ACC112 (cell line): ENCODE results near the gene HOXD8.

Source experiments
- H2AFZ ChIP-seq: fragments of 200-600 bp; sonication (generic); one replicate; pipeline ENCODE4 v1.6.0; 2017; ENCODE audit warnings: antibody characterized with exemption, low read length; ENCODE audit not compliant: unreplicated experiment
- H3K27ac ChIP-seq: fragments of 200-600 bp; sonication (generic); 2 replicates; pipeline ENCODE4 v1.5.1; 2014; ENCODE audit warnings: low read depth, mild to moderate bottlenecking, antibody characterized with exemption, low read length, moderate library complexity
- H3K27me3 ChIP-seq: fragments of 200-600 bp; sonication (generic); 2 replicates; pipeline ENCODE4 v1.6.1; 2014; ENCODE audit warnings: mild to moderate bottlenecking, antibody characterized with exemption, low read length, moderate library complexity, mixed read lengths; ENCODE audit not compliant: insufficient read depth
- H3K36me3 ChIP-seq: fragments of 200-600 bp; sonication (generic); 2 replicates; pipeline ENCODE4 v1.6.1; 2016; ENCODE audit warnings: mild to moderate bottlenecking, antibody characterized with exemption, low read length, moderate library complexity, mixed read lengths; ENCODE audit not compliant: insufficient read depth
- H3K4me1 ChIP-seq: fragments of 200-600 bp; sonication (generic); one replicate; pipeline ENCODE4 v1.6.1; 2016; ENCODE audit warnings: low read length, mixed read lengths; ENCODE audit not compliant: insufficient read depth, unreplicated experiment, control insufficient read depth
- H3K4me3 ChIP-seq: fragments of 200-600 bp; sonication (generic); 2 replicates; pipeline ENCODE4 v1.5.1; 2014; ENCODE audit warnings: mild to moderate bottlenecking, low read depth, low read length
- H3K79me2 ChIP-seq: fragments of 200-600 bp; sonication (generic); one replicate; pipeline ENCODE4 v1.6.0; 2016; ENCODE audit warnings: low read length; ENCODE audit not compliant: control insufficient read depth, unreplicated experiment, insufficient read depth

Gene HOXD8

GRCh38 chr2:176128982-176129796 is at the start of gene HOXD8:
Gene HOXD8 (plus strand): TSS chr2:176129705. CDS start chr2:176130367, 662 bp downstream.
- Histone ChIP-seq H3K27me3 (no peaks in the 10 kb centered on the region), H3K4me1 (peaks cover 15% of the 10 kb centered on the region), H3K4me3 (peak within 1 kb of the TSS; percentile 79), H2AFZ (peak within 1 kb of the TSS; percentile 89), H3K79me2 (peaks cover 18% of the 10 kb centered on the region), H3K27ac (peak within 1 kb of the TSS; percentile 74), H3K36me3 (peaks cover 4% of the 10 kb centered on the region; the same call in 1 of the 2 replicates)

GRCh38 chr2:176079831-176080539 is 49.5 kb upstream of the HOXD8 start:
- H2AFZ ChIP-seq: no peak overlapping the region
- no peaks in the 10 kb centered on the region for H3K36me3 ChIP-seq
- no peaks in the 10 kb centered on the region for H3K79me2 ChIP-seq
- peak overlapping the region; percentile 51 for H3K4me3 ChIP-seq
- peaks cover 97% of the 10 kb centered on the region for H3K27me3 ChIP-seq
- H3K4me1 ChIP-seq: no peaks in the 10 kb centered on the region
- H3K27ac ChIP-seq: no peak overlapping the region

DNA sequence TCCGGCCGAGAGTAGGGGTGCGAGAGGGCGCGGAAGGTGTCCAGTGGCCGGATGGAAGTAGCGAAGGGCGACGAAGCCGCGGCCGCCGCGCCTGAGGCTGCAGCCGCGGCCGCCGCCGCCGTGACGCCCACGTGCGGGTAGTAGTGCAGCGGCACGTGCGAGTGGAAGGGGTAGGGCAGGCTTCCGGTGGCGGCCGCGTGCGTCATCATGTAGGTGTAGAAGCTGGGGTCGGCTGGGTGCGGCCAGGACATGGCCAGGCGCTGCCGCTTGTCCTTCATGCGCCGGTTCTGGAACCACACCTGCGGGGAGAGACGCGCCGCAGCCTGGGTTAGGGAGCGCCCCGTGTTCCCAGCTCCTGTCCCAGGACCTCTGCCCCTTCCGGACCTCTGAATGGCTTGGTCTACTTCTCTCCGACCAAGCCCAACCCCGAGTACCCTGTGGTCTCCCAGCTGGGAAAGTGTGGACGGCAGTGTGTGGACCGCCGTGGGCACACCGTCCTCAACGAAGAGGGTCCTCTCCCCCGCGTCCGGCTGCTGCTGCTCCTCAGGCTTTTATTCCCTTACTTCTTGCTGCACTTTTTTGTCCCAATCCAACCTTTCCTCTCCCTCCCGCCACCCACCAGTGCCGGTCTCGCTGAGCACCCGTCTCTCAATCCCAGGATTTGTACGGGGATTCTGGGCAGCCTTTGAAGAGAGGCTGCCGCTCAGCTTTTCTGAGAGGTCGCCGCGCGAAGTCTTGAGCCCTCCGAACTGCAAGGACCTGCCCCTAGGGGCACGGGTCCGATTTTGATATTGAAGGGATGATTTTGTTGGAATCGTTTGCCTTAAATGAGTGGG is 48.7 kb upstream of the HOXD8 start:
- Histone ChIP-seq H3K36me3 (no peaks in the 10 kb centered on the region), H3K79me2 (no peaks in the 10 kb centered on the region), H3K4me1 (no peaks in the 10 kb centered on the region), H3K27me3 (peaks cover 97% of the 10 kb centered on the region), H3K4me3 (peak overlapping the region; percentile 51), H2AFZ (no peak overlapping the region), H3K27ac (no peak overlapping the region)

- H3K27me3 ChIP-seq: peaks cover 97% of the 10 kb centered on the region
- H3K27ac ChIP-seq: no peak overlapping the region
- H3K4me3 ChIP-seq: no peak overlapping the region
- no peaks in the 10 kb centered on the region for H3K79me2 ChIP-seq
- H2AFZ ChIP-seq: no peak overlapping the region
- no peaks in the 10 kb centered on the region for H3K4me1 ChIP-seq
- no peaks in the 10 kb centered on the region for H3K36me3 ChIP-seq
Observed at GRCh38 chr2:176081376-176081836, 48.1 kb upstream of the HOXD8 start.

- no peak overlapping the region for H3K4me3 ChIP-seq
- no peaks in the 10 kb centered on the region for H3K36me3 ChIP-seq
- no peak overlapping the region for H3K27ac ChIP-seq
- no peaks in the 10 kb centered on the region for H3K4me1 ChIP-seq
- H3K79me2 ChIP-seq: no peaks in the 10 kb centered on the region
- no peak overlapping the region for H2AFZ ChIP-seq
- H3K27me3 ChIP-seq: peaks cover 97% of the 10 kb centered on the region
Observed at GRCh38 chr2:176081837-176082524, 47.5 kb upstream of the HOXD8 start.

DNA sequence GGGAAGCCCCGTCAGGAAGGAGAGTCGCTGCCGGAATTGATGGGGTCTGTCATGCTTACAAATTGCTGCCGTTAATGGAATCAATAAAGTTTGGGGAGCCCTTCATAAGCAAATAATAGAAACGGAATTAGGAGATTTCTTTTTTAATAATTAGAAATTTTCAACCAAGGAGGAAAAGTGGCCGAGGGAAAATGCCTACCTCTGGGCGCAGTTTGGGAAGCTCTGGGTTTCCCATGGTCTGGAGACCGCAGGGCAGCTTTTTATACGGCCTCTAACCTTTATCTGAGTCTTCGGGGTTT is 47.0 kb upstream of the HOXD8 start:
- Histone ChIP-seq H2AFZ (no peak overlapping the region), H3K36me3 (no peaks in the 10 kb centered on the region), H3K27ac (no peak overlapping the region), H3K4me3 (no peak overlapping the region), H3K27me3 (peaks cover 97% of the 10 kb centered on the region), H3K79me2 (no peaks in the 10 kb centered on the region), H3K4me1 (no peaks in the 10 kb centered on the region)

DNA sequence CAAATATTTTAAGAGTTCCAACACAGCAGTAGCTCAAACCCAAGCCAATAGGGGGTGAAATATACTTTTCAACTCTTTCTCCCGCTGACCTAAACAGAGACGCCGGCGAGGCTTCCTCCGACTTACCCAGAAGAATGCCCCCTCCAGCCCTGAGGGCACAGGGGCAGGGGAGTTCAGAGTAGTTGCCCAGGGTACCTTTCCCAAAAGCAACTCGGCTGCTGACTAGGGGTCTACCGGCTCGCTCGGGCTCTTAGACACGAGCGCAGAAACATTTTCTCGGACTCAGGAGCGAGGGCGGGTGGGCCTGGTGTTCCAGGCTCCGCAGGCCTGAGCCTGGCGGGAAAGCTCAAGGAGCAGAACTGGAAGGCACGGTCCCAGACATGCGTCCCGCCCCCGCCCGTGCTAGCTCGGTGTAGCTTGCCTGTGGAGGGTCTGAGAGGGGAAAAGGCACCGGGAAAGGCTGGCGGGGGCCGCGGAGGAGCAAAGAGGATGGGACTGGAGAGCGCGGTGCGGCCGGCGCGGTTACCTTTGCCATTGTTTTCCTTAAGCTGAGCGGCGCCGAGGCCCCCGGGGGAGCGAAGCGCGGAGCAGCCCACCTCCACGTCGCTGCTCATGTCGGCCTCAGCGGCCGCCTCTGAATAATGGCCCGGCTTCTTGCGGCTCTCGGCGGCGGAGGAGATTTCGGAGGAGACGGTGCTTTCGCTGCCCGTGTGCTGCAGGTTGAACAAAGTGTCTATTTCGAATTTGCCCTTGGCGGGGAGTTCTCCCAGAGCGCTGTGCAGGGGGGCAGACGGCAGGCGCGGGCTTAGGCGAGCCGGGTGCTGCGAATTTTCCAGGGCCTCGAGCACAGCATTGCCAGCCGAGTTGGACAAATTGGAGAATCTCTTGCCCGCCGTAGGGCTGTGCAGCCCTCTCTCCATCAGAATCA is 46.4 kb upstream of the HOXD8 start:
- Histone ChIP-seq H3K79me2 (no peaks in the 10 kb centered on the region), H3K4me3 (no peak overlapping the region), H3K27me3 (peaks cover 97% of the 10 kb centered on the region), H2AFZ (no peak overlapping the region), H3K27ac (no peak overlapping the region), H3K36me3 (no peaks in the 10 kb centered on the region), H3K4me1 (no peaks in the 10 kb centered on the region)

DNA sequence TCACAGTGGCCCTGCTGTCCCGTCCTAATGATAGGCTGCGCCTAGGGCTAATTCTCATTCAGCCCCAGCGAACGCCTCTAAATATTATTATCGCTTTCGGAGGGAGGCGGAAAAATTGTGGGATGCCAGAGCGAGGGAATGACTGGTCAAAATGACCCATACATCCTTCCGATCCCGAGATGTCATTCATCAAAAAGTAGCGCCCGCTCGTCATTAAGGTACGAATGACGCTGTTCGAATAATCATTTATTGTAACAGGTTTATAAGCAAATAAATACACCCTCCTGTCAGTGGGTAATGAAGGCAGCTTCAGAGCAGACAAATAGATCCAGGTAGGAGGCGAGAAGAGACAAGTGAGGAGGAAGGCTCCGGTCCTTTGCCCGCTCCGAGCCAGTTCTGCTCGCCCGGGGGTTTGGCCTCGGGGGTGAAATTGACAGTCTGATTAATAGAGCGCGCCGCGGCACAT is 45.7 kb upstream of the HOXD8 start, which contains the start of gene EVX2:
Gene EVX2 (minus strand): TSS at position 167 of the 466 bp plus-strand sequence. CDS start 186 bp downstream, outside the sequence.
- H3K4me1 ChIP-seq: no peaks in the 10 kb centered on the region
- H3K4me3 ChIP-seq: no peak within 1 kb of the TSS
- H3K27me3 ChIP-seq: peaks cover 97% of the 10 kb centered on the region
- no peaks in the 10 kb centered on the region for H3K79me2 ChIP-seq
- no peak within 1 kb of the TSS for H2AFZ ChIP-seq
- H3K36me3 ChIP-seq: no peaks in the 10 kb centered on the region
- no peak within 1 kb of the TSS for H3K27ac ChIP-seq

- peaks cover 97% of the 10 kb centered on the region for H3K27me3 ChIP-seq
- H3K79me2 ChIP-seq: no peaks in the 10 kb centered on the region
- no peak overlapping the region for H2AFZ ChIP-seq
- H3K36me3 ChIP-seq: no peaks in the 10 kb centered on the region
- H3K27ac ChIP-seq: no peak overlapping the region
- no peak overlapping the region for H3K4me3 ChIP-seq
- no peaks in the 10 kb centered on the region for H3K4me1 ChIP-seq
Observed at GRCh38 chr2:176084611-176085119, 44.8 kb upstream of the HOXD8 start.
